NCI-H748 treated with DMSO at 0.1 percent for 48 hours (cell line): ENCODE measurements around the gene FAM117B.
"Not testable (repeated sequence)": the region's sequence is repeated elsewhere in the genome, so short reads cannot be mapped to it uniquely, and the experiment has no call there.

Source experiments
- DNase-seq: peaks from one replicate; lab custom pipeline; 2025; lab: John Stamatoyannopoulos, UW

FAM117B gene

DNA sequence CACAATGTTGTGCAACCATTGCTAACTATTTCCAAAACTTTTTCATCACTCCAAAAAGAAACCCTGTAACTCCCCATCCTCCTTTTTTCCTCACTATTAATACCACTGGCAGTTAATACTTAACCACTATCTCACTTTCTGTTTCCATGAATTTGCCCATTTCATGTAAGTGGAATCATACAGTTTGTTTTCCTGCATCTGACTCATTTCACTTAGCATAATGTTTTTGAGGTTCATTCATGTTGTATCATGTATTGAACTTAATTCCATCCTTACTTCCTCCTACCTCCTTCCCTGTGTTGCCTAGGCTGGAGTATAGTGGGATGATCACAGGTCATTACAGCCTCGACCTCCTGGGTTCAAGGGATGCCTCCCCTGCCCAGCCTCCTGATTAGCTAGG lies 68.3 kb downstream of the FAM117B start:
- no peak for DNase-seq

DNA sequence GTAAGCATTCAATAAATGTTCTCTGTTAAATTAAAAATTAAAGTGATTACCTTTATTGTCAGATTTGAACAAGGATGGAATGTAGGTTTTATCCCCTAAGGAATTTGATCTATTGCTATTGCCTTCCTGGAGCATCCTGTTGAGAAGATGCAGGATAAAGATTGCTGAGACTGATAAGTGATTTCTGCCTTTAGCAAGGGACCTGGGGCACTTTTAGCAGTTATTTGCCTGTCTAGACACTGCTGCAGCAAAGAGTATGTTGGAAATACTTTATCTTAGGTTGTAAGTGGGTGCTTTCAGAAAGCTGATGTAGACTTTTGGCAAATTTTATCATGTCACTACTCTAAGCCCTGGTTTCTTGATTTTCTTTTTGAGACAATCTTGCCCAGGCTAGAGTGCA lies 69.5 kb downstream of the FAM117B start:
- no peak for DNase-seq

DNA sequence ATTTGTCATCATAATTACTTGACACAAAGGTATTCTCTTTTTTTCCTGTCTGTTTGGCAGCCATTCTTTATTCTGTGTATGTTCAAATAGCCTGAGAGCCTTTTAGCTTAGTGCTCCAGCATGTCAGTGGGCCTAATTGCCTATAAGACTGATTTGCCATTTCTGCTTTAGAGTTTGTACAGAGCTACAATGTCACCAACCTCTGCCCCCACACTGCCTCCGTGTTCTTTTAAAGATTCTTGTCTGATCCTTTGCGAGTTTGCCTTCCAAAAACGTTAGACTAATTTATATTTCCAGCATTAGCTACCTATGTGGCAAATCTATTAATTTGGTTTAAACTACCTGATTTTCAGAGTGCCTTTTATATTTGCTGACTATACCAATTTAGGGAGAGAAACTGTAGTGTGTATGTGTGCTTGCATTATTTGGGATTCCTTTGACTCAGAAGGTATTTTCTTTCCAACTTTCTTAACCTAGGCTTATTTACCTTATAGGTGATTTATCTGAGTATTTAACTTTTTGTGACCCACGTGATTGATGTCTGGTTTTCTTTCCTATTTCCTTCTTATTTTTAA lies 70.8 kb downstream of the FAM117B start:
- DNase-seq, result no peak

DNA sequence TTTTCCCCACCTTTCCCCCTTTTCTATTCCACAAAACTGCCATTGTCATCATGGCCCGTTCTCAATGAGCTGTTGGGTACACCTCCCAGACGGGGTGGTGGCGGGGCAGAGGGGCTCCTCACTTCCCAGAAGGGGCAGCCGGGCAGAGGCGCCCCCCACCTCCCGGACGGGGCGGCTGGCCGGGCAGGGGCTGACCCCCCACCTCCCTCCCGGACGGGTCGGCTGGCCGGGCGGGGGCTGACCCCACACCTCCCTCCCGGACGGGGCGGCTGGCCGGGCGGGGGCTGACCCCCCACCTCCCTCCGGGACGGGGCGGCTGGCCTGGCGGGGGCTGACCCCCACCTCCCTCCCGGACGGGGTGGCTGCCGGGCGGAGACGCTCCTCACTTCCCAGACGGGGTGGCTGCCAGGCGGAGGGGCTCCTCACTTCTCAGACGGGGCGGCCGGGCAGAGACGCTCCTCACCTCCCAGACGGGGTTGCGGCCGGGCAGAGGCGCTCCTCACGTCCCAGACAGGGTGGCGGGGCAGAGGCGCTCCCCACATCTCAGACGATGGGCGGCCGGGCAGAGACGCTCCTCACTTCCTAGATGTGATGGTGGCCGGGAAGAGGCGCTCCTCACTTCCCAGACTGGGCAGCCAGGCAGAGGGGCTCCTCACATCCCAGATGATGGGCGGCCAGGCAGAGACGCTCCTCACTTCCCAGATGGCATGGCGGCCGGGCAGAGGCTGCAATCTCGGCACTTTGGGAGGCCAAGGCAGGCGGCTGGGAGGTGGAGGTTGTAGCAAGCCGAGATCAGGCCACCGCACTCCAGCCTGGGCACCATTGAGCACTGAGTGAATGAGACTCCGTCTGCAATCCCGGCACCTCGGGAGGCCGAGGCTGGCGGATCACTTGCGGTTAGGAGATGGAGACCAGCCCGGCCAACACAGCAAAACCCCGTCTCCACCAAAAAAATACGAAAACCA lies 80.5 kb downstream of the FAM117B start:
- DNase-seq, result not testable (repeated sequence)

DNA sequence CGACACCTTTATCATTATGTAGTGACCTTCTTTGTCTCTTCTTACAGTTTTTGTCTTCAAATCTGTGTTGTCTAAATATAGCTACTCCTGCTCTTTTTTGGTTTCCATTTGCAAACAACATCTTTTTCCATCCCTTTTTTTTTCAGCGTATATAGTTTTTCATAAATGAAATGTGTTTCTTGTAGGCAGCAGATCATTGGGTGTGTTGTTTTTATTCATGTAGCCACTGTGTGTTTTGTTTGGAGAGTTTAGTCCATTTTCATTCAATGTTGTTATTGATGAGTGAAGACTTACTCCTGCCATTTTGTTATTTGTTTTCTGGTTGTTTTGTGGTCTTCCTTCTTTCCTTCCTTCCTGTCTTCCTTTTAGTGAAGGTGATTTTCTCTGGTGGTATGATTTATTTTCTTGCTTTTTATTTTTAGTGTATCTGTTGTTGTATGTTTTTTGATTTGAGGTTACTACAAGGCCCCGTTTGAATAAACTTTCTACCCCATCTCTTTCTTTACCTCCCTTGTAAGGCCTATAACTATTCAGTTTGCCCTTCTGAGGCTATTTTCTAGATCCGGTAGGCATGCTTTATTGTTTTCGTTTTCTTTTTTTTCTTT lies 81.4 kb downstream of the FAM117B start:
- DNase-seq, result no peak

DNA sequence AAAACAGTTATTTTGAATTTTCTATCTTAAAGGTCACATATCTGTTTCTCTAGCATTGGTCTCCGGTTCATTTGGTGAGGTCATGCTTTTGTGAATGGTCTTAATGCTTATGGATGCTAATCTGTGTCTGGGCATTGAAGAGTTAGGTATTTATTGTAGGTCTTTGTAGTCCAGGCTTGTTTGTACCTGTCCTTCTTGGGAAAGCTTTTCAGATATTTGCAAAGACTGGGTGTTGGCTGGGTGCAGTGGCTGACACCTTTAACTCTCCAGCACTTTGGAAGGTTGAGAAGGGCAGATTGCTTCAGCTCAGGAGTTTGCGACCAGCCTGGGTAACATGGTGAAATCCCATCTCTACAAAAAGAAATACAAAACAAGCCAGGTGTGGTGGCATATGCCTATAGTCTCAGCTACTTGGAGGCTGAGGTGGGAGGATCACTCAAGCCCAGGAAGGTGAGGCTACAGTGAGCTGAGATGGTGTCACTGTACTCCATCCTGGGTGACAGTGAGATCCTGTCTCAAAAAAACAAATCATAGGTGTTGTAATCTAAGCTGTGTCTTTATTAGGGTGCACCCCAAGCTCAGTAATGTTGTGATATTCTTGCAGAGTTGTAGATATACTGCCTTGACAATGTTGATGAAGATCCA lies 82.3 kb downstream of the FAM117B start:
- no peak for DNase-seq

DNA sequence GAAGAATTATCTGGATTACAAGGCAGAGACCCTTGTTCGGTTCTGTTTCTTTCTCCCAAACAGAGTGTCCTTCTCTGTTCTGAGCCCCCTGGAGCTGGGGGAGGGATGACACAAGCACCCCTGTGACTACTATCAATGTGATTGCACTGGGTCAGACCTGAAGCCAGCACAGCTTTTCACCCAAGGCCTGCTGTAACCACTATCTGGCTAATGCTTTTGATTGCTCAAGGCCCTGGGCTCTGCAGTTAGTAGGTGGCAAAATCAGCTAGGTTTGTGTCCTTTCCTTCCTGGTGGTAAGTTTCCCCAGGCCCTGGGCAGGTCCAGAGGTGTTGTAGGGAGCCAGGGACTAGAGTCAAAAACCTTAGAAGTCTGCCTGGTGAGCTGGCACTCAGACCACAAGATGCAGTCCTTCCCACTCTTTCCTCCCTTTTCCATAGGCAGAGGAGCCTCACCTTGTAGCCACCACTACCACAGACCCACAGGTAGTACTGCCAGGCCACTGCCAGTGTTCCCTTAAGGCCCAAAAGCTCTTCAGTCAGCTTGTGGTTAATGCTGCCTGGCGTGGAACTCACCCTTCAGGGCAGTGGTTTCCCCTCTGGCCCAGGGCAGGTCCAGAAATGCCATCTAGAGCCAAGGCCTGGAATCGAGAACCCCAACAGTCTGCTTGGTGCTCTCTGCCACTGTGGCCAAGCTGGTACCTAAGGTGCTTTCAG lies 83.0 kb downstream of the FAM117B start:
- no peak for DNase-seq

DNA sequence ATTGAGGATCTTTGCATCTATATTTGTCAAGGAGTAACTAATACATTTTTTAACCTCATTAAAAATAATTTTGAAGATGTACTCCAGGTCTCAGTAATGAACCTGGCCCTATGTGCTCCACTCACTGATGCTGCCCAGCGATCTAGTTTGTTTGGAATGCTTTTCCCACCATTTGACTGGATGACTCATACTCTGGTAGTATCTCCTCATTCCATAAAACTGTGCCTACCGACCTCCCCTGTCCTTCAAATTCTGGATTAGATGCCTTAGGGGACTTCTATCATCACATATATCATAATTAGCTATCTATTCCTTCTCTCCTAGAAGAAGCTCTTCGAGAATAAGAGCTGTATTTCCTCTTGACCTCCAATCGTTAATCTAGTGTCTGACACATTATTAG lies 83.8 kb downstream of the FAM117B start:
- no peak for DNase-seq

DNA sequence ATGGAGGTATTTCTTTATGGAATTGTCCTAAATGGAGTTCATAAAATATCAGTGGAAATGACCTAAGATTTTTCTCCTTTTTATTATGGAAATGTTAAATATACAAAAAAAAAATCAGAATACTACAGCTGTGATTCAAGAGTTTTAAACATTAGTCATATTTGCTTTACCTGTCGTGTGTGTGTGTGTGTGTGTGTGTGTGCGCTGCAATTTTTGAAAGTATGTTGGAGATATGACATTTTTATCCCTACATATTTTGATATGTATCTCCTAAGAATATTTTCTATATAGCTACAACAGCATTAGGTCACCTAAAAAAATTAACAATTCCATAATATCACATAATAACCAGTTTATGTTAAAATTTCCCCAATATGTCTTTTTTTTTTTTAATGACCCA lies 85.5 kb downstream of the FAM117B start:
- no peak for DNase-seq

DNA sequence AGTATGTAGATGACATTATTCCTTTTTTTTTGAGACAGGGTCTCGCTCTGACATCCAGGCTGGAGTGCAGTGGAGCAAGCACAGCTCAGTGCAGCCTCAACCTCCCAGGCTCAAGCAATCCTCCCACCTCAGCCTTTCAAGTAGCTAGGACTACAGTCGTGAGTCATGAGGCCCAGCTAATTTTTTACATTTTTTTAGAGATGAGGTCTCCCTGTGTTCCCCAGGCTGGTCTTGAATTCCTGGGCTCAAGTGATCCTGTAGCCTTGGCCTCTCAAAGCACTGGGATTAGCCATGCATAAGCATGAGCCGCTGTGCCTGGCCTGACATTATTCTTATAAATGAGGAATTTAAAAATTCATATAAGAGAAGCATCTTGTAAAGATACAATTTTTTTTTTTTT lies 86.9 kb downstream of the FAM117B start:
- no peak for DNase-seq

DNA sequence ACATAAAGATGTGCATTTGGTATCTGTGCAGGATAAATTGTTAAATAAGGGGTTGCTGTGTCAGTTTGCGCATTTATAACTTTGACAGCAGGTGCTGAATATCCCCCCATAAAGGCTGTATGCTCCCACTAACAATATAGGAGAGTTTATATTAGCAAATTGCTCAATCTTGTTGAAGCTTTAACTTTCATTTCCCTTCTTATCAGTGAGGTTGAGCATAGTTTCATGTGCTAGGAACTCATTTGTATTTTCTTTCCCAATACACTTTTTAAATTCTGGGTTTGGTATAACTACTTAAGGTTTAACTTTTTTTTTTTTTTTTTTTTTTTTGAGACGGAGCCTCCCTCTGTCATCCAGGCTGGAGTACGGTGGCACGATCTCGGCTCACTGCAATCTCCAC lies 89.0 kb downstream of the FAM117B start:
- DNase-seq, result no peak

DNA sequence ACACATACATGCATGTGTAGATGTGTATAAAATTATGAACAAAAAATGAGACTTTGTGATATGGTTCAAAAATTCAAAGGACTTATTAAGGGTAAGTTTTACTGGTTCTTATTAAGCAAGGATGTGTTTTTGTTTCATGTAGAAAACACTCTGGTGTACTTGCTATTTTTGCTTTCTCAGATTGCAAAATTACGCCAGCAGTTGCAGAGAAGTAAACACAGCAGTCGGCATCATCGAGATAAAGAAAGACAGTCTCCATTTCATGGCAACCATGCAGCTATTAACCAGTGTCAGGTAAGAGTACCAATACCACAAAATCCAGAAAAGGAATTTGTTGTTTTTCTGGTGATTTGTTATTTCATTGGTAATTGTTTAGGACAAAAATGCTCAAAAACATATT lies 91.3 kb downstream of the FAM117B start:
- no peak for DNase-seq

DNA sequence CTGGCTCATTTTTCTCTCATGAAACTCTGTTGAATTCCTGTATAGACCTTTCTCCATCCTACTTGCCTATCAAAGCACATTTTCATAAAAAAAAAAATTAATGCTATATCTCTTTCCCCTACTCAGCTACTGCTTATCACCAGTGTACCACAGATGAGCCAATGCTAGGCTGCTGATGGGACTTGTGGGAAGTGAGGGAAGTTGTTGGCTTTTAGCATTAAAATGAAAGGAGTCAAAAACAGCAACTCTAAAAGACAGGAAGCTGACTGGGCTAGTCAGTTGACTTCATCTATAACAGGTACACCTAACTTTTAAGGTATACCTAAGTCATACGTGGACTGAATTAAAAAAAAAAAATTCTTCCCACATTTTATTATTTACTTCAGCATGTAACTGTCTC lies 102.1 kb downstream of the FAM117B start:
- no peak for DNase-seq

DNA sequence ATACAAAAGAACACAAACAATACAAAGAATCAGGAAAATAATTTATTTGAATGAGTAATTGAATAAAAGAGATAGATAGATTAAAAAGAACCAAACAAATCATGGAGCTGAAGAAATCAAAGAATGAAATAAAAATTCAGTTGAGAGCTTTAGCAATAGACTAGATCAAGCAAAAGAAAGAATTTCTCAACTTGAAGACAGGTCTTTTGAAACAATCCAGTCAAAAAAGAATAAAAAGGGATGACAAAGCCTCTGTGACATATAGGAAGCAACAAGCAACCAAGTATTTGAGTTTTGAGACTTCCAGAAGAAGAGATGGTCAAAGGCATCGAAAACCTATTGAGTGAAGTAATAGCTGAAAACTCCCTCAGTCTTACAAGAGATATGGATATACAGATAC lies 108.8 kb downstream of the FAM117B start:
- DNase-seq, result no peak

DNA sequence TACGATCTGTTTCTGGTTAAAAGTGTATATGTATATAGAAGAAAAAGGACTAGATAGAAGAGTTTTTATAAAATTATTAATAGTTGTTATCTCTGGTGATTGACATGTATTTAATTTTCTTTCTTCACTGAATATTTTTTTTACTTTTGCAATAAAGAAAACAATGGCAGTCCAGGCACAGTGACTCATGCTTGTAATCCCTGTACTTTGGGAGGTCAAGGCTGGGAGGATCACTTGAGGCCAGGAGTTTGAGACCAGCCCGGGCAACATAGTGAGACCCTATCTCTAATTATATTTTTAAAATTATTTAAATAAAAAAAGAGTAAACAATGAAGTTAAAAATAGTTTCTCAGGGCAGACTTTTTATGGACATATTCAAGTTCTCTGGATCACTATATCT lies 114.7 kb downstream of the FAM117B start:
- no peak for DNase-seq

DNA sequence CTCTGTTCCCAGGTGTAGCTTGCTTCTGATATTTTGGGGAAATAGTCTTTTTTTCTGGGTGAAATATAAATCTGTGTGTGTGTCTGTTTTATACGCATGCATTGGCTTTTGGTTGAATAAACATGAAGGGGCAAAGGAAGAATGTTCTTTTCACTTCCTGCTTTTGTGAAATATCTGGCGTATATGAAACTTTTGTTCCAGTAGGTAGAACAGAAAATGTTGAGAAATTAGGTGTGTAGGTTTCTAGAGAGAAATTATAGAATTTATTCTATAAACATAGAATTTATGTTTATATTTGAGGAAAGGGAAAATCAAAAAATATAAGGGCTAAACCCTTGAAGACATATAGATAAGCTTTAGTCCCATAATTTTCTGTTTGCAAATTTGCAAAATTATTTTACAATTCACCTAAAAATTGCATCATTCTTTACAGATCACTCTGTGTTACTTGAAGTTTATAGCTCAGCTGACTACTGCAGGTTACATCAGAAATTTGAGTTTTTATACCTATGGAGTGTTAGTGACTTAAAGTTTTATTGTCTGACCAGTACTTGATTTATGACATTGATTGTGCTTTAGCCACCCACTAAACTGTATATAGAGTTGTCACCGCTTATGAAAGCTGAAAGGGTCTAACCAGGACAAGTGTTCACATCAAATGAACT lies 116.1 kb downstream of the FAM117B start:
- DNase-seq, result no peak

DNA sequence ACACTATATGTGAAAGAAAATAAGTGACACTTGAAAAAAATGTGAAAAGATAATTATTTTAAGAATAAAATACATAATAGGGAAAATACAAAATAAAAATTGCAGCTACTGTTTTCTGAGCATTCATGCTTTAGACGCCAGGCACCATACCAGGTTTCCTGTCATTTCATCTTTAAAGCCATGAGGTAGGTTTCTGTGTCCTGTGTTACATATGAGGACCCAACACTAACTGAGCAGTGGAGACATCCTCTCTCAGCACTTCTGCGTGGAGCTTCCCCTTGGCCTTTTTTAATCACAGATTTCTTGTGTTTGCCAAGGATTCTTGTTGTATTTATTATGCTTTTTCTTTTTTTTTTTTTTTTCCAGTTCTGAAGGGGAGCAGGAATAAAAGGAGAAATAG lies 117.3 kb downstream of the FAM117B start:
- no peak for DNase-seq

DNA sequence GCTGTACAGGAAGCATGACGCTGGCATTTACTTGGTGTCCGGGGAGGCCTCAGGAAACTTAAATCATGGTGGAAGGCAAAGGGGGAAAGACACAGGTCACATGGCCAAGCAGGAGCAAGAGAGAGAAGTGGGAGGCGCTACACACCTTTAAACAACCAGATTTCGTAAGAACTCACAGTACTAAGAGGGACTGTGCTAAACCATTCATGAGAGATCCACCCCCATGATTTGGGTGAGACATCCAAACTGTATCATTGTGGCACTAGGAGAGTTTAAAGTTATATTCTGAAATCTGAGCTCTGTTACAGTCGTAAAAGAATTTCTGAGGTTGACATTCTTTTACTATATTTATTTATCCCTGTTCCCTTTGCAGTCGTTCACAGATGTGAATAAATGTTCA lies 120.2 kb downstream of the FAM117B start:
- no peak for DNase-seq

DNA sequence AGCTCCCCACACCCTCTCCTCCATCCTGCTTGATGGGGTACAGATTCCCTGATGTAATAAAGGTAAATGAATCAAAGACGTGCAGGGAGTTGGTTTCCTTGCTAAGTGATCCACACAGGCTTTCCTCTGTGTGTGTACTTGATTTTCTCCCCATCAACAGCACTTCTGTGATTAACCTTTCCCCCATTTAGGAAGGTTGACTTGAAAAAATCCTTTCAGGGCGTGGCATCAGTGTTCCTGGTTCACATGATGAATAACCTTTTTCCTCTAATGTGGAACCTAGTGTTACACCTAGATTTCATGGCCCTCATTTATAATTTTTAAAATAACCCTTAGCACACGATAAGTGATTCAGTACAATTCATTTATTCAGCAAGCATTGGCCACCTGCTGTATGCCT lies 121.8 kb downstream of the FAM117B start:
- no peak for DNase-seq

DNA sequence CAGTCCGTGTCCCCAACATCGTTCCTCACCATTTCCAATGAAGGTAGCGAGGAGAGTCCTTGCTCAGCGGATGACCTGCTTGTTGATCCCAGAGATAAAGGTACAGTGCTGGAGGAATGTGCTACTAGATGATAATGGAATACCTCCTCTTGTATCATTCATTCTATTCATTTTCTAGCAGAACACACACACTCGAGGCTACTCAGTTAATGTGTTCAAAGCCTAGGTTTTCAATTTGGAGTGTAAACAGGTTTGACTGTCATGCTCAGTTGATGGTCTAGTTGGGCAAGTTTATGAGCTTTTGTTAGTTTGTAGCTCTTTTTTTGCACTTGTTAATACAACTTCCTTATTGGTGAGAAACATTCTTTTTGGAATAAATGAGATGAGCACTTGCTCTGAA lies 122.6 kb downstream of the FAM117B start:
- DNase-seq, result no peak

DNA sequence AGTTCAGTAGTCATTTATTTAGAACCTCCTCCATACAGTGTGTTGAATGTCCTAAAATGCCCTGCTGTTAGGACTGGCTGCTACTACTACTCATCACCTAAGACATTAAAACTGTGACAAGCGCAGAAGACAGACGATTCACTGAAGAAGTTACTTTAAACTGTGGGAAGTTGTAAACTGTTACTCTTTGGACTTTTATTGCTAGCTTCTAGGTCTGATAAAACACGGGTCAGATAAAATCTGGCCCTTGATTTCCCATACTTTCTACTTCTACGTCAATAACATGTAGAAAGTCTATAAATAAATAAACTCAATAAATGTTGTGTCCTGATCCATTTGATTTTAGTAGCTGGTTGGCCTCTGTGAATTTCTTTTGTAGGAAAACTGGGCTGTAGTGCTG lies 123.4 kb downstream of the FAM117B start:
- no peak for DNase-seq

DNA sequence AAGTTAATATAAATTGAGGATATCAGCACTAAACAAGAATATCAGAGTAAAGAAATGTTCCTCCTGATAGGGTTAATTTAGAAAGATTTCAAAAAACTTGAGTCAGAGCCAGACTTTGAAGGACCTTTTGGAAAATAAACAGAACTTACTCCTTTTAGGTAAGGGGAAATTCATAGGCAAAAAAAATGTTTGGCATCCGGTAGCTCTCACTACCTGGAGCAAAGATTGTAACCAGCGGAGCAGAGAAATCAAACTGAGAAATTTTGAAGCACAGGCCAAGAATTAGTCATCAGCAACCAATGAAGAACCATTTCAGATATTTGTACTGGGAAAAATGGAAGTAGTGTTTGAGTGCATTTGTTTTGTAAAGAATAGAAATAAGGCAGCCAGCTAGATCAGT lies 123.8 kb downstream of the FAM117B start:
- no peak for DNase-seq
